SW480 (cell line): ENCODE measurements around the gene ADGRE3.

Experiments
- DNase-seq: peaks from one replicate; pipeline ENCODE4 v3.0.0-alpha.2; 2016; ENCODE audit warnings: low spot score

Gene ADGRE3, protein sequence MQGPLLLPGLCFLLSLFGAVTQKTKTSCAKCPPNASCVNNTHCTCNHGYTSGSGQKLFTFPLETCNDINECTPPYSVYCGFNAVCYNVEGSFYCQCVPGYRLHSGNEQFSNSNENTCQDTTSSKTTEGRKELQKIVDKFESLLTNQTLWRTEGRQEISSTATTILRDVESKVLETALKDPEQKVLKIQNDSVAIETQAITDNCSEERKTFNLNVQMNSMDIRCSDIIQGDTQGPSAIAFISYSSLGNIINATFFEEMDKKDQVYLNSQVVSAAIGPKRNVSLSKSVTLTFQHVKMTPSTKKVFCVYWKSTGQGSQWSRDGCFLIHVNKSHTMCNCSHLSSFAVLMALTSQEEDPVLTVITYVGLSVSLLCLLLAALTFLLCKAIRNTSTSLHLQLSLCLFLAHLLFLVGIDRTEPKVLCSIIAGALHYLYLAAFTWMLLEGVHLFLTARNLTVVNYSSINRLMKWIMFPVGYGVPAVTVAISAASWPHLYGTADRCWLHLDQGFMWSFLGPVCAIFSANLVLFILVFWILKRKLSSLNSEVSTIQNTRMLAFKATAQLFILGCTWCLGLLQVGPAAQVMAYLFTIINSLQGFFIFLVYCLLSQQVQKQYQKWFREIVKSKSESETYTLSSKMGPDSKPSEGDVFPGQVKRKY

DNA sequence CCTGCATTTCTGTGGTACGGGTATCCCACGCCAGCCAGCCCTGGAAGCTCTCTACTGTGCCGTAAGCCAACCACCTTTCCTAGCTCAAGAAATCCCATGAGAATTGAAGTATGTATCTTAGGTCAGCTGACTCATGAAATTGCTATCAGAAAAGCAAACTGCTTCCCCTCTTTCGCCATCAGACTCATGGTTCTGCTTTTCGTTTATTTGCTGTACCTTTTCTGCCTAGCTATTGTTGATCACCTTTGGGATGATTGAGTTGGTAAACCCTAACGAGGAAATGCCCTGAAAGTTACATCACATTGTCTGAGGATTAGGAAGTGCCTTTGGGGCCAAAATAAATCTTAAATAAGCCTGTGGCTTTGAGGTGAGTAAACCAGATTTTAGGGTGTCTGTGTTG is at the start of gene ADGRE3:
TSS of gene ADGRE3 (minus strand) at position 81 of the 400 bp plus-strand sequence. CDS start at position 7, 74 bp downstream.
- no peak for DNase-seq

DNA sequence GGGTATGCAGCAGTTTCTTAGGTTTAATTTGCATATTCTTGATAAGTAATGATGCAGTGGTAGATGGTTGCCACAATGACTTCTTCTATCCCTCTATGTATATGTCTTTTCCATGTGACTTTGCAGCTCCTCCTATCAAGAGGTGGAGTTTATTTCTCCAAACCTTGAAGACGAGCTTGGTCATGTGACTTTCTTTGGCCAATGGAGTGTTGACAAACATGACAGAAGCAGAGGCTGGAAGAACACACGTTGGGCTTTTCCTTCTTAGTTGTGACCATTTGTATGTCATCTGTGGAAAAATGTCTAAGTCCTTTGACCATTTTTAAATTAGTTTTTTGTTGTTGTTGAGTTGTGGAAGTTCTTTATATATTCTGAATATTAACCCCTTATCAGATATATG is 47.5 kb upstream of the ADGRE3 start:
- no peak for DNase-seq

DNA sequence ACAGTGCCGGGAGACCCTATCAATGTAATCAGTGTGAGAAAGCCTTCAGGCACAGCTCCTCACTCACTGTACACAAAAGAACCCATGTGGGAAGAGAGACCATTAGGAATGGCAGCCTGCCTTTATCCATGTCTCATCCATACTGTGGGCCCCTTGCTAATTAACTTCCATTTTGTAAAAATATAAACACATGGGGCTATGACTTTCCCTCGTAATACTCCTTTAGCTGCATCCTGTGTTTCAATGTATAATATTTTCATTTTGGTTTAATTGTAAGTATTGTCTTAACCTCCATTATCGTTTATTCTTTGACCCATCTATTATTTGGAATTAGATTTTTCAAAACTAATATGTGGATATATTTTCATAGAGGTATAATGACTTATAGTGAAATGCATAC is 44.5 kb upstream of the ADGRE3 start:
- no peak for DNase-seq

DNA sequence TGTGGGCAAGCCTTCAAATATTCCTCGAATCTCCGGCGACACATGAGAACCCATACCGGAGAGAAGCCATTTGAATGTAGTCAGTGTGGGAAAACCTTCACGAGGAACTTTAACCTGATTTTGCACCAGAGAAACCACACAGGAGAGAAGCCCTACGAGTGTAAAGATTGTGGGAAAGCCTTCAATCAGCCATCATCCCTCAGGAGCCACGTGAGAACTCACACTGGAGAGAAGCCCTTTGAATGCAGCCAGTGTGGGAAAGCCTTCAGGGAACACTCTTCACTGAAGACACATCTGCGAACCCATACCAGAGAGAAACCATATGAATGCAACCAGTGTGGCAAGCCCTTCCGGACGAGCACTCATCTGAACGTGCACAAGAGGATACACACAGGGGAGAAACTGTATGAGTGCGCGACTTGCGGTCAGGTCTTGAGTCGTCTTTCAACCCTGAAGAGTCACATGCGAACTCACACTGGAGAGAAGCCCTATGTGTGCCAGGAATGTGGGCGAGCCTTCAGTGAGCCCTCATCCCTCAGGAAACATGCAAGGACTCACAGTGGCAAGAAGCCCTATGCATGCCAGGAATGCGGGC is 44.0 kb upstream of the ADGRE3 start:
- no peak for DNase-seq

DNA sequence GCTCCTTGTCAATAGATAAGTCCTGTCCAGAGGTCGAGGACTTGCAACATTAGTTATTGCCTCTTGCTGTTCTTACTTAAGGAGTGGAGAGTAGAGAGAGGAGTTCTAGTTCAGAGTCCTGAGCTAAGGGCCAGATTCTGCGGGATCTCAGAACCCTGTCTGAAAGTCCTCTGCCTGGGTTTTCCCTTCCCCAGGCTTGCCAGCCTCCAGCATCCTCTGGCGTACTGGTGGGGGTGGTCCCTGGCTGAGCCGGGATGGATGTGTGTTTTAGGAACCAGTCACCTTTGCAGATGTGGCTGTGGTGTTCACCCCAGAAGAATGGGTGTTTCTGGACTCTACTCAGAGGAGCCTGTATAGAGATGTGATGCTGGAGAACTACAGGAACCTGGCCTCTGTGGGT is 41.2 kb upstream of the ADGRE3 start:
- no peak for DNase-seq

DNA sequence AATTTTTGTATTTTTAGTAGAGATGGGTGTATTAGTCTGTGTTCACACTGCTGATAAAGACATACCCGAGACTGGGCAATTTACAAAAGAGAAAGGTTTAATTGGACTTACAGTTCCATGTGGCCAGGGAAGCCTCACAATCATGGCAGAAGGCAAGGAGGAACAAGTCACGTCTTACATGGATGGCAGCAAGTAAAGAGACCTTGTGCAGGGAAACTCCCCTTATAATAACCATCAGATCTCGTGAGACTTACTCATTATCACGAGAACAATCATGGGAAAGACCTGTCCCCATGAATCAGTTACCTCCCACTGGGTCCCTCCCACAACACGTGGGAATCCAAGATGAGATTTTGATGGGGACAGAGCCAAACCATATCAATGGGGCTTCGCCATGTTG is 29.8 kb upstream of the ADGRE3 start:
- DNase-seq = no peak

DNA sequence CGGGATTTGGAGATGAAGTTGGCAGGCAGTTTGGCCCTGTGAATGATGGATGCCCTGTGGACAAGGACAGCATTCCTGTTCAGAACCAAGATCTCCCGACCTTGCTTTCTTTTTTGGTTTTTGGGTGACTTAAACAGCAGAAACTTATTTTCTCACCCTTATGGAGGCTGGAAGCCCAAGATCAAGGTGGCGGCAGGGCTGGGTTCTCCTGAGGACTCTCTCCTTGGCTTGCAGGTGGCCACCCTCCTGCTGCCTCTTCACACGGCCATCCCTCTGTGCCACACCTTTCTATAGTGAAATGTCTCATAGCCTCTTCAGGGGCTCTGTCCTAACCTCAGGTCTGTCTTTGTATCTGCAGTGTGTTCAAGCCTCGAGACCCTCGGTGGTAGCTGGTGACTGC is 29.2 kb upstream of the ADGRE3 start:
- DNase-seq = no peak

DNA sequence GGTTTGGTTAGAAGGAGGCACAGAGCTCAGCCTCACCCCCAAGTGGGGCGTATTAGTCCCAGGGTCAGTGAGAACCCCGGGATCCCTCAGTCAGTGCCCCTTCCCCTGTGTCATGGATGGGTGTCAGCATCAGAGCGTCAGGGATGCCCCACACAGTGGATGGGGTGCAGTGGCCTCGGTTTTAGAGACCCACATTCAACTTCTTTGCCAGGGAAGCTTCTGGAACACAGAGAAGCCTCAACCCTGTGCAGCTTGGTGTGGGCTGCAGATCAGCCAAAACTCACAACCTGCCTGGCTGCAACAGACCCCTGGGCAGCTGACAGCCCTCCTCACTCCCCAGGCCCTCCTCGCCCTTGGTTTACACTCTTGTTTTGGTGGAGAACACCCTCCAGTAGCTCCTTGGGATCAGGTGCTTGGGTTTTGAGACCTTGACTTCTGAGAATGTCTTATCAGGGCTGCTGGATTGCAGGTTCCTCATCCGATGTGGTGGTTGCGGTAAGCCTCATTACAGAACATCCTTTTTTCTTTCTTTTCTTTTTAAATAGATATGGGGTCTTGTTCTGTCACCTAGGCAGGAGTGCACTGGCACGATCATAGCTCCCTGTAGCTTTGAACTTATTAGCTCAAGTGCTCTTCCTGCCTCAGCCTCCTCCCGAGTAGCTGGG is 26.2 kb upstream of the ADGRE3 start:
- no peak for DNase-seq

DNA sequence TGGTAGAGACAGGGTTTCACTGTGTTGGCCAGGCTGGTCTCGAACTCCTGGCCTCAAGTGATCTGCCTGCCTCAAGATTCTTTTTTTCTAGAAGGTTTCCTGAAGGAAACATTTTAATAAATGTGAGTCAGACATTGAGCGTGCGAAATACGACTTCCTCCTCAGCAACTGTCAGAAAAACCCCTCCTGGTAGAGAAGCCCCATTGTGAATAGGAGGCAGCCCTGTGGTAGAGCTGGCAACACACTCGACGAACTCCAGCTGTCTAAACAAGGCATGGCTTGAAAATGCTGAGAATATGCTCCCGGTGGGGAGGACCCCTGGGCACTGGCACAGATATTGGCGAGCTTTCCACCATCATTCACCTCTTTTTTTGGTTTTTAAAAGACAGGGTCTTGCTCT is 25.0 kb upstream of the ADGRE3 start:
- no peak for DNase-seq

DNA sequence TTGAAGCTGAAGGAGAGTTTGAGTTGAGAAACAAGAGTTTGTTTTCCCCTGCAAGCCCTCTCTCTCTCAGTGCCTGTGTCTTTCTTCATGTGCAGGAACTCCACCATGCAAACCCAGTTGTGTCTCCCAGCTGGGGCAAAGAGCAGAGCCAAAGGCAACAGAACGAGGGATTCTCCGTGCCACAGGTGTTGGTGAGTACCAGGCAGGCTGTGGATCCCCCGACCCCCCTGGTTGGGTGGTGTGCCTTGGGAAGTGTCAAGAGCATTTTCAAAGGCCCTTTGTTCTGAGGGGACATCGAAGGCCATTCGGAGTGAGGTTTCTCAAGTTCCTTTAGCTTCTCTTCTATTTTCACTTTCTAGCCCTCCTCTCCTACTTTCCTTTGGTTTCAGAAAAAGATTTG is 20.8 kb upstream of the ADGRE3 start:
- DNase-seq = no peak

DNA sequence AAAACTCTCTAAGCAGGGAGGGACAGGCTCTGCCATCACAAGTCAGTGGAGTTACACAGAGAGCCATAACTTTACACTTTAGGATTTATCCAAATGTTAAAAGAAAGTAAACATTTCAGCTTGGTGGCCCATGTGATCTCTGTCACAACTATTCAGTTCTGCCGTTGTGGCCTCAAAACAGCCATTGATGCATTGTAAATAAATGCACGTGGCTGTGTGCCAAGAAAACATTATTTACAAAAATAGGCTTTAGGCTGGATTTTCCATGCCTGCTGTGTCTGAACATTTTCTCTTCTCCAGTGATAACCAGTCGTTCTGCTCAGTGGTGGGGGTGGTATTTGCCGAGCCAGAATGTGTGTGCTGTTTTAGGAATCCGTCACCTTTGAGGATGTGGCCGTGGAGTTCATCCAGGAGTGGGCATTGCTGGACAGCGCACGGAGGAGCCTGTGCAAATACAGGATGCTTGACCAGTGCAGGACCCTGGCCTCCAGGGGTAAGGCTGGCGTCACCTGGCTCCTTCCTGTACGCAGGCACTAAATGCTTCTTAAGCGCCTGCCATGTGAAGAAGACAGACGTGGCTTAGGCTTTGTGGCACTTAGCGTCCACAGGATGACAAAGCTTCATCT is 20.1 kb upstream of the ADGRE3 start:
- no peak for DNase-seq

DNA sequence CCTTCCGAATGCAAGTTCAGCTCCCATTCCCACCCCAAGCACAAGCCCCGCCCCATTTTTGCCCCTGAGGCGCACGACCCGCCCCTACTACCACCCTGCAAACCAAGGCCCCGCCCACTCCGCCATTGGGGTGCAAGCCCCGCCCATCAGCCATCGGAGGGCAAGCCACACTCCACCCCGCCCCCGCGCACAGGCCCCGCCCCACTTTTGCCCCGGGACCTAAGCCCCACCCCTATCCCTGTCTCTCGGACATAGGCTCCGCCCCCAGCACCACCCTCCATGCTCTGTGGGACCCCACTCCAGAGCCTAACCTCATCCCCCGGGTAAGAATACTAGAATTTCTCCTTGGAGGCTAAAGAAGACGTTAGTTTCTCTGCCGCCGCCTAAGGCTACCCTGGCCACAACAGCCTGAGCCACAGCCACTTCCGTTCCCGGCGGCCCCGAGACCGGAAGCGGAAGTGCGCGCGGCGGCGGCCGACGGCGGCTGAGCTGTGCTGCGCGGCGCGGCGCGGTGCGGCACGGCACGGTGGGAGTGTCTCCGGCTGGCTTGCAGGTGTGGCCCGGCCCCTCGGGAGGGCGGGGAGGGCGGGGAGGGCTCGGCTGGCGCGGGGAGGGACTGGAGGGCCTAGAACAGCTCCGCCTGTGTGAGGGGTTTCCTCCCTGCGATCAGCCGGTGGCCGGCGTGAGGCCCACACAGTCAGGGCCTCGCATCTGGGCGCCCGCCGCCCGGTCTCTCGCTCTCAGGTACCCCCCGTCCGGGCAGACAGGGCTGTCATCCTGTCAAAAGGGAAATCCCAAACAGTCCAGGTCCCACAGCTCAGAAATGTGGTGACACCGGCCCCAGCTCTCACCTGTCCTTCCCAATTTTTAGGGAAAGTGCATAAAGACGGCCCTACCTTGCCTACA is 15.2 kb upstream of the ADGRE3 start, which contains the start of gene ZNF333:
TSS of gene ZNF333 (plus strand) at position 451 of the 906 bp plus-strand sequence. CDS start 3,444 bp downstream, outside the sequence.
- peak; percentile 86 for DNase-seq

DNA sequence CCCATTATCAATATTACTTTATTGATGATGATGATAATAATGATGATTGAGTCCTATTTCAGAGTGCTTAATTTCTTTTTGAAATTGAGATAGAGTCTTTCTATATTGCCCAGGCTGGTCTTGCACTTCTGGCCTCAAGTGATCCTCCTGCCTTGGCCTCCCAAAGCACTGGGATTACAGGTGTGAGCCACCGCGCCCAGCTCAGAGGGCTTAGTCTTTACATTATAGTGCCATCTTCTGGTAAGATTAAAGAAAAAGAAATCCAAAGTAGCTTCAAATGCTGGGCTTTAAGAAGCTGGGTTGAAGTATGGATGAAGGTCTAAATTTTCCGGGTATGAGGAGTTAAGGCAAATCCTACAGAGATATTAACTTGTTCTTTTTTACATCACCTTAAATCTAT is 11.8 kb upstream of the ADGRE3 start:
- DNase-seq = peak; percentile 39

DNA sequence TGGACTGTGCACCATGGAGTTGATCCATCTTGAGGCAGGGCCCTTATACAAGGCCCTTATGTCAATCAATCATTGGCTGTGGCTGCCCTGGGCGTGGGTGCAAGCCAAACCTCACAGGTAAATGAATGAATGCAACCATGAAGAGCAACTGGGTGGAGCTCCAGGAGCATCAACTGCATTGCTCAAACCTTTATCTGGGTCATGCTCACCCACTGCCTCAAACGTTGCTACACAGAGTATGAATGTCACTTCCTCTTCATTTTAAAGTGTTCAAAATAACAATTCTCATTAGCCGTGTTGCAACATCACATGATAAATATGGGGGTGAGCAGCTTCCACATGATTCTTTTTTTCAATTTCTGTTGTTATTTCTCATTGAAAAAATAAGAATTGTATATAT is 8.8 kb upstream of the ADGRE3 start:
- DNase-seq = no peak

DNA sequence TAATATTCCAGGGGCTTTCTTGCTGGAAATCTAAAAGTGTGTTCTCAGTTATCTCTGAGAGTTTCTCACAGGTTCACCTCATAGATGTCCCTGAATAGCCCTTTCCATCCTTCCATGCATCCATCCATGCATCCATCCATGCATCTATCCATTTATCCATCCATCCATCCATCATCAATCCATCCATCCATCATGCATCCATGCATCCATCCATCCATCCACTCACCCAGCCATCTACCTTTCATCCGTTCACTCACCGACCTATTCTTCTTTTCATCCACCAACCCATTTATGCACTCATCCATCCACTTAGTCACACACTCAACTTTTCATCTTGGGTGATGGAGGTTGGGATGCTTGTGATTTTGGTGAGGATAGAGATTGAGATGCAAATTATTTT is 7.4 kb upstream of the ADGRE3 start:
- no peak for DNase-seq

DNA sequence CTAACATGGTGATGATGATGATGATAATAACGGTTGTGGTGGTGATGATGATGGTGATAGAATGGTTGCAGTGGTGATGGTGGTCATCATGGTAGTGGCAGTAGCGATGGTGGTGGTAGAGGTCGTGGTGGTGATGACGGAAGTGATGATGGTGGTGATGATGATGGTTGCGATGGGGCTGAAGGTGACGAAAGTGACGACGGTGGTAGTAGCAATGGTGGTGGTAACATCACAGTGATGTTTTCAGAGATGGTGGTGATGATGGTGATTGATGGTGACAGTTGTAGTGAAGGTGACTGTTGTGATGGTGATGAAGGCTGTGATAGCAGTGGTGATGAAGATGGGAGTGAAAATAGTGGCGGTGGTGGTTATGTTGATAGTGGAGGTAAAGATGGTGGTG is 3.6 kb upstream of the ADGRE3 start:
- DNase-seq = no peak

DNA sequence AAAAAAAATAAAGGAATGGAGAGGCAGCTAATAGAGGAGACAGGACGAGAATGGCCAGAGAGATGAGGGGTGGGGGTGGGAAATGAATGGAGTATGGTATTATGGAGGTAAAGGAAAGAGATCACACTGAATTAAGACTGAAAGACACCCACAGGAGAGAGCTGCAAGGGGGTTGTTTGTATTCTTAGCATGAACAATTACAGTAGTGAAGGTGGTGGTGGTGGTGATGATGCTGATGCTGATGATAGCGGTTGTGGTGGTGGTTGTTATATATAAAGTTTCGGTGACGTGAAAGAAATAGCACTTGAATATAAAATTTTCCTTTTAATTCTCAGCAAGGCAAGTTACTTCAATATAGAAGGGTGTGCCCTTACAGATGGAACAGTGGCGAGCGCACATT is 2.8 kb upstream of the ADGRE3 start:
- no peak for DNase-seq

DNA sequence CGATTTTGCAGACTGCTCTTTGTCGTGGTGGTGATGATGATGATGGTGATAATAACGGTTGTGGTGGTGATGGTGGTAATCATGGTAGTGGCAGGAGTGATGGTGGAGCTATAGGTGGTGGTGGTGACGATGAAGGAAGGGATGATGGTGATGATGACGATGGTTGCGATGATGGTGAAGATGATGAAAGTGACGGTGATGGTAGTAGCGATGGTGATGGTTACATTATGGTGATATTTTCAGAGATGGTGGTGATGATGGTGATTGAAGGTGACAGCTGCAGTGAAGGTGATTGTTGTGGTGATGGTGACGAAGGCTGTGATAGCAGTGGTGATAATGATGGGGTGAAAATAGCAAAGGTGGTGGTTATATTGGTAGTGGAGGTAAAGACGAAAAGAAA is 2.1 kb upstream of the ADGRE3 start:
- no peak for DNase-seq

DNA sequence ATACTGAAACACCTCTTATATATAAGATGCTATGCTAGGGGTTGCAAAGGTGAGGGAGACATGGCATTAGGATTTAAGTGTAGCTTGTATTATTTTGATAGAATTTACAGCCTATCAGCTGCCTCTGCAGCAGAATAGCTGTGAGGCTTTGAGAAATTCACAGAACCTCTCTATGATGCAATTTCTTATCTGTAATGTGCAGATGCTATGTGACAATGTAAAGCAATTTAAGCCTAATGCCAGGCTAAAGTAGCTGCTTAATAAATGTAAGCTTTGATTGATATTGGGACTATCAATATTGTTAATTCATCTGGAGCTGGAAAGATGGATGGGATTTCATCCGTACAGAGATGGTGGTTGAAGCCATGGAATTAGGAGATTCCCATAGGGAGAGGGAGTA is 1.6 kb downstream of the ADGRE3 start:
- no peak for DNase-seq

DNA sequence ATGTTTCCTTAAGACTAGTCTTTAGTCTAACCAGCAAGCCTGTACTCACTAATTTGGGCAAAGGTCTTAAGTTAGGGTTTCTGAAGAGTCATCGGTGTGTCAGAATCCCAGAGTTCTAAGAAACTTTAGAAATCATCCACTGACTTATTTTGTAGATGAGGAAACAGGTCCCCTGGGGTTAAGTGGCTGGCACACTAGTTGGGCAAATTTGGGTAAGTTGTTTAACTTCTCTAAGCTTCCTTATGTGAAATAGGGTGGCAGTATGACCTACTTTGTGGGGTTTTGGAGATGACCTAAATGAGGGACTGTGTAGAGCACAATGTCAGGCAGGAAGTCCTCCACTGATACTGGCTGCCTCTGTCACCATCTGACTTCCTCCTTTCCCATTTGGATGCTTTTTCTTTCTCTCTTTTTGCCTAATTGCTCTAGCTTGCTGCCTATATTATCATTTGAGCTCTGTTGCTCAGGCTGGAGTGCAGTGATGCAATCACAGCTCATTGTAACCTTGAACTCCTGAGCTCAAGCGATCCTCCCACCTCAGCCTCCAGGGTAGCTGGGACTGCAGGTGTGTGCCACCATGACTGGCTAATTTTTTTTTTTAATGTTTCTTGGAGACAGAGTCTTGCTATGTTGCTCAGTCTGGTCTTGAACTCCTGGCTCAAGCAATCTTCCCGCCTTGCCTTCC is 2.3 kb downstream of the ADGRE3 start:
- DNase-seq = no peak

DNA sequence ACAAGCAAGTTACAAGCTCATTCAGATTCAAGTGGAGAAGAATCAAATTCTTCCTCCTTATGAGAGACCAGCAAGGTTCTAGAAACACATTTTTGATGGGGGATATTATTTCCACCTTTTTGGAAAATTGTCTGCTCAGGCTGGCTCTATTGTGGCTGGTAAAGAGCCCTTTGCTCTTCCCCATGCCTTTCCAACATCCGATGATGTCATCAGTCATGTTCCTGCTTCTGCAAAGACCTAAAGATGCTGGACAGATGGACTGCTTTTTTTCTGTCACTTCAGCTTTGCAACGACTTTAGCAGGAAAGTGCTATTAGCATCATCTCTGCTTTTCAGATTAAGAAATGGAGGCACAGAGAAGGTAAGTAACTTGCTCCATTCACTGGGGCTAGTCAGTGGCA is 4.2 kb downstream of the ADGRE3 start:
- DNase-seq = no peak
